Ammon's horn (tissue), 1 donor: ENCODE results near the gene PCDH12.
"Not testable (repeated sequence)": the region's sequence is repeated elsewhere in the genome, so short reads cannot be mapped to it uniquely, and the experiment has no call there.

Experiments used
- DNase-seq: peaks from one replicate; pipeline ENCODE4 v3.0.0-alpha.2; 2016; ENCODE audit warnings: low spot score

PCDH12 gene

DNA sequence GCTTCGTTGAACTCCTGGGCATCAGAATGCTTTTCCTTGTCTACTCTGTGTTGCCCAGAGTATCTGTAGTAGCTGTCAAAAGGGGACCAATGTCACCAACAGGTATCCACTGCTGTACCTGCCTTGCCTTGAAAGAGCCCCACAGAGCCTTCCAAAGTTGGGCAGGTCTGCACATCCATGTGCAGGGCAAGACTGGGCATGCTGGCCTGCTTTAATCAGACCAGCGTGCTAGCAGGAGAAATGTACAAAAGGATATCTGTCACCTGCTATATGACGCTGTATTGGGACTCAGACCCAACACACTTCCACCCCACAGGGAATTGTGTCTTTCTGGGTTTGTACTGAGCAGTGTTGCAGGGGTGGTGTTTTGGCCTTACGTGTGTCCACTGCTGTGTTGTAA, 22.5 kb downstream of the PCDH12 start:
- no peak for DNase-seq

DNA sequence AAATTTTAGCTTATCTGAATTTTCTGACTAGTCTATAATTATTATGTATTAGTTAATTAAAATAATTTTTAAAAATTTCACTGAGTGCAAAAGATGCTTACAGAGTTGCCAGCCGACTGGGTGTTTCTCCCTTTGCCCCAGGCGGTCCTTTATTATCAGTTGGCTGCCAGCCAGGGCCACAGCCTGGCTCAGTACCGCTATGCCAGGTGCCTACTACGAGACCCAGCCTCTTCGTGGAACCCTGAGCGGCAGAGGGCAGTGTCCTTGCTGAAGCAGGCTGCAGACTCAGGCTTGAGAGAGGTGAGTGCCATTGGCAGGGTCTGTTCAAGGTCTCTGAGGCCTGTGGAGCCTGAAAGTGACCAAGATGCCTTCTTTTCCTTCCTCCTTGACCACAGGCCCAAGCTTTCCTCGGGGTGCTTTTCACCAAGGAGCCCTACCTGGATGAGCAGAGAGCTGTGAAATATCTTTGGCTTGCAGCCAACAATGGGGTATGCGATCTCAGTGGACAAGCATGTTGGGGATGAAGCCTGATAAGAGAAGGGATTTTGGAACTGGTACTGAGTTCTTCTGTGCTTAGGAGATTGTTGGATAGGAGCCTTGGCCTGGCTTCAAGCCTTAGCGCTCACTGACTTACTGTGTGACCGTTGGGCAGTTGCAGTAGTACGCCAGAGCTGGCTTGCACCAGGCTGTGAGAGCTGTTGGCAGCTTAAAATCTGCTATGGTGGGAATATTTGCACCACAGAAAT, 23.7 kb downstream of the PCDH12 start:
- DNase-seq, result no peak

DNA sequence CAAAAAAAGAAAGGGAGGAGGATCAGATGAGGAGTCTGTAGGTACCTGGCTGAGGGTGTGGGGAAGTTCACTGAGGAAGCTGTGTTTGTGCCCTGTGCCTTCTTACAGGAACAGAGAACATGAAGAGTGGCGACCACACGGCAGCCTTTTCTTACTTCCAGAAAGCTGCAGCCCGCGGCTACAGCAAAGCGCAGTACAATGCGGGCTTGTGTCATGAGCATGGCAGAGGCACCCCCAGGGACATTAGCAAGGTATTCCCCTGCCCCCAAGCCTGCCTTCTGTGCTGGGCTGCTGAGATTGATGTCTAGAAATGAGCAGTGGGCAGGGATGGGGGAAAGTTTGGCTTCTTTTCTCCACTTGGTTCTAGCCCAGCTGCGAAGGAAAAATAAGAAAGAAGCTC, 24.9 kb downstream of the PCDH12 start:
- no peak for DNase-seq

DNA sequence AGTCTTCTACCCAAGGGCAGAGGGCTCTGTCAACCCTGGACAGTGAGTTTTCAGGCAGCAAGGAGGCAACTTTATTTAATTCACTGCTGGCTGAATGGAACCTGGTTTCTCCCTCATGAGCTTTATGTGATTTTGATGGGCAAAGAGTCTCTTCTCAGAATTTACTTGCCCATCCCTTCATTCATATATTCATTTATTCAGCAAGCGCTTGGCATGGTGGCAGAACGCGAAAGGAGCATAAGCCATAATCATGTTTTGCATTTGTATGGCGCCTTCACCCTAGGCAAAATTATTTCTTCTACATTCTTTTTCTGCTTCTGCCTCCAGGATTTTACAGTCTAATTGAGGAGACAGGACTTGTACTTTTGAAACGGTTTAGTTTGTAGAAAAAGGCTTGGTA, 26.3 kb downstream of the PCDH12 start:
- no peak for DNase-seq

DNA sequence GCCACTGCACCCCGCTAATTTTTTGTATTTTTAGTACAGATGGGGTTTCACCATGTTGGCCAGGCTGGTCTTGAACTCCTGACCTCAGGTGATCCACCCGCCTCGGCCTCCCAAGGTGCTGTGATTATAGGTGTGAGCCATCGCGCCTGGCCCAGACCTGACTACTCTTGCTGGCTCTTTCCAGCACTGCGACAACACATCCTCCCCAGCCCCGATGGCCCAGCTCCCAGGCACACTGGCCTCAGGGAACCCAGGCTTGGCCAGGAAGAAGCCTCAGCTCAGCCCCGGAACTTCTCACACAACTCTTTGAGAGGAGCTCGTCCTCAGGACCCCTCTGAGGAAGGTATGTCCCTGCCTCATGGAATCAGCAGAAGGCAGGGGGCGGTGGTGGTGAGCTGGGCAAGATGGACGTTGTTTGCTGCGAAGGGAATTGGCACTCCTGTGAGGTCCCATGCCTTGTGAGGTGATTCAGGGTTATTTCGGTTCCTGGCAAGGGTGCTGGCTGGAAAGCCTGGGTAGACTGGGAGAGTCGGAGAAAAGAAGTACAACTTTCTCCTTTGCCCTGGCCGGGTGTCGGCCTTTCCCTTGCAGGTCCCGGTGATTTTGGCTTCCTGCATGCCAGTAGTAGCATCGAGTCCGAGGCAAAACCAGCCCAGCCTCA, 28.5 kb downstream of the PCDH12 start:
- DNase-seq, result no peak

DNA sequence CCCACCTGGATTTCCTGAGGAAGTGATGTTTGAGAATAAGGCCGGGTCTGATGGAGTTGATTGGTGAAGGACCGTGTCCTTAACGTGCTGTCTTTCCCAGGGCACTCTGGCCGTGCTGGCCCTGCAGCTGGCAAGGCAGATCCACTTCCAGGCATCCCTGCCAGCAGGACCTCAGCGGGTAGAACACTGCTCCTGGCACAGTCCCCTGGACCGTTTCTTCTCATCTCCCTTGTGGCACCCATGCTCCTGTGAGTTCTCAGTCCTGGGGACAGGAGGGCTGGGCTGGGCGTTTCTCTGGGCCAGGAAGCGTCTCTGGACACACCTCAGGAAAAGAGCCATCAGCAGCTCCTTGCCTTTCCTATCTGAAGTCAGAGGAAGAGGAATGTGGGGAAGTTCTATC, 30.0 kb downstream of the PCDH12 start:
- no peak for DNase-seq

DNA sequence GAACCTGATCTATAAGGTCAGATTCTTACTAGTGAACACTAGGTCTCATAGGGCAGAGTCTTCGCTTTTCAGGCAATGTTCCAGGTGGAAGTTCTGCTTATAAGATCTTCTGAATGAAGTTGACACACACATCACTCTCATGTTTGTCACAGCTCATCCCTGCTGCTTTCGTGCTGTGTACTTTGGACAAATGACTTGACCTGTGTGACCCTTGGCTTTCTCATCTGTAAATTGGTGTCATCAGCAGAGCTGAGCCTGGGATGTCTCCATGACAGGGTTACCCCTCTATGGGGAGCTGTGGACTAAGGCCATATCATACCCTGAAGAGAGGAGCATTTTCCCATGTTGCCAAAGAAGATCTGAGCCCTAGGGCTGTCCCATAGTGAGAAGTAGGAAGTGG, 31.6 kb downstream of the PCDH12 start:
- no peak for DNase-seq

DNA sequence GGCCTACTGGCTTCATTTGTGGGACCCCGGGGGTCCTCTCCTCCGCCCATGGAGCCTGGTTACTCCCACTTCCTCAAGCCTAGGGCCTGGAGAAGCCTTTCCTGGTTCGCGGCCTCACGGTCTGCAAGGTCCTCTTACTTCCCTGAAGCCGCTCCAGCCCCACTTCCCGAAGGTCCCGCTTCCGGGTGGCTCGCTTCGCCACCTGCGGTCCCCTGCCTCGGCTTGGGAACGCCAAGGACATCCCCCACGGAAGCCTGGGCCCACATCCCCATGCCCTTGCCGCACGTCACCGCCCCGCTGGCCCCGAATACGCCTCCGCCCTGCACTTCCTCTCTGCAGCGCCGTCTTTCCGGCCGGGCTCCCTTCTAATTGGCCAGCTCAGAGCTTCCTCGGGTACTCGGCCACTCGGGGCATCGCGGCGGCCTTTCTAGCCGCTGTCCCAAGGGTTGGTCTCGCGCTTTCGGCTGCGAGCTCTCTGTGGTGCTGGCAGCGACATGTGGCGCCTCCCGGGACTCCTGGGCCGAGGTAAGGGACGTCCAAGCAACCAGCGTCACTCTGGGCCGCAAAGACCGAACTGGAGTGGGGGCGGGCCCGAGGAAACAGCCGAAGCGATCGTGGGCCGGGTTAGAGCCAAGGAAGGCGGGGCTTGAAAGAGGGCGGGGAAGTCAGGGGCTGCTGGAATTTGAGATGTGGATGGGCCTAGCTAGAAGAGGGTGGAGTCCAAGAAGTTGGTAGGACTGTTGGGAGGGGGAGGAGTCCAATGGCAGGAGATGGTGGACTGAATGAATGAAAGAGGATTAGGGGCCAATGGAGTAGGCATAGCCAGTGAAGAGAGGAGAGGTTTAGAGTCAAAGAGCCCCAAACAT, 34.3 kb downstream of the PCDH12 start, which contains the start of gene DELE1:
Gene DELE1, plus strand, starts transcription at position 424 of the 866 bp plus-strand sequence. Its CDS starts 71 bp downstream, at position 495.
- peak; percentile 95 for DNase-seq

DNA sequence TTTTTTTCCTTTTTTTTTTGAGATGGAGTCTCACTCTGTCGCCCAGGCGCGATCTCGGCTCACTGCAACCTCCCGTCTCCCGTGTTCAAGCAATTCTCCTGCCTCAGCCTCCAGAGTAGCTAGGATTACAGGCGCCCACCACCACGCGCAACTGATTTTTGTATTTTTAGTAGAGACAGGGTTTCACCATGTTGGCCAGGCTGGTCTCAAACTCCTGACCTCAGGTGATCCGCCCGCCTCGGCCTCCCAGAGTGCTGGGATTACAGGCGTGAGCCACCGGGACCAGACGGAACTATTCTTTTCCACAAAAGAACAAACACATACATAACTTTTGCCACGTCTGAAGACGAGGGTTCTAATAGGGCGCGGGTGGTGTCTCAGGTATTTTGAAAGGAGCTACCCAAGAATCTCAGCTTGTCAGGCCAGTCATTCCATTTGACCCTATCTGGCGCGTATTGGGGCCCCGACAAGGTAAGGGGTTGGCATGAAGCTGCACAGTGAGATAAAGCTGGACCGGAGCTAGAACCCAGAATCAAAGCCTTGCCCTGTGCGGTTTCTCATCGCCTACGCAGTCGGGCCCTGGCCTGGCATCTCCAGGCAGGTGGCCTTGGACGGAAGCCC, 35.1 kb downstream of the PCDH12 start:
- DNase-seq, result not testable (repeated sequence)

DNA sequence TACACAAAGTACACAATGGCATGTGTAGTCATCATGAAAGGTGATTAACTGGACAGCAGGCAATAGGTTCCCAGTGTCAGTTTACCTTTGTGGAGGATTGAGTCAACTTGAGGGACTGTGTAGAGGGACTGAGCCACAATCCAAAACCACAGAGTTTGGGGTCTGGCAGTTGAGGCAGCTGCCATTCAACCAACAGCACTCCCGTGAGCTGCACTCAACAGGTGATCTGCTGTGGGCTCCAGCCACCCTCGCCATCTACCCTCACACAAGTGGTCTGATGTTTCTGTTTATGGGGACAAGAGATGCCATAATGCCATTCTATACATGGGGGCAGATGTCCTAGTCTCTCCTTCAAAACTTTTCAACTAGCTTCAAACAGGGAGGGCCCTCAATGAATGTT, 37.2 kb downstream of the PCDH12 start:
- DNase-seq, result no peak

DNA sequence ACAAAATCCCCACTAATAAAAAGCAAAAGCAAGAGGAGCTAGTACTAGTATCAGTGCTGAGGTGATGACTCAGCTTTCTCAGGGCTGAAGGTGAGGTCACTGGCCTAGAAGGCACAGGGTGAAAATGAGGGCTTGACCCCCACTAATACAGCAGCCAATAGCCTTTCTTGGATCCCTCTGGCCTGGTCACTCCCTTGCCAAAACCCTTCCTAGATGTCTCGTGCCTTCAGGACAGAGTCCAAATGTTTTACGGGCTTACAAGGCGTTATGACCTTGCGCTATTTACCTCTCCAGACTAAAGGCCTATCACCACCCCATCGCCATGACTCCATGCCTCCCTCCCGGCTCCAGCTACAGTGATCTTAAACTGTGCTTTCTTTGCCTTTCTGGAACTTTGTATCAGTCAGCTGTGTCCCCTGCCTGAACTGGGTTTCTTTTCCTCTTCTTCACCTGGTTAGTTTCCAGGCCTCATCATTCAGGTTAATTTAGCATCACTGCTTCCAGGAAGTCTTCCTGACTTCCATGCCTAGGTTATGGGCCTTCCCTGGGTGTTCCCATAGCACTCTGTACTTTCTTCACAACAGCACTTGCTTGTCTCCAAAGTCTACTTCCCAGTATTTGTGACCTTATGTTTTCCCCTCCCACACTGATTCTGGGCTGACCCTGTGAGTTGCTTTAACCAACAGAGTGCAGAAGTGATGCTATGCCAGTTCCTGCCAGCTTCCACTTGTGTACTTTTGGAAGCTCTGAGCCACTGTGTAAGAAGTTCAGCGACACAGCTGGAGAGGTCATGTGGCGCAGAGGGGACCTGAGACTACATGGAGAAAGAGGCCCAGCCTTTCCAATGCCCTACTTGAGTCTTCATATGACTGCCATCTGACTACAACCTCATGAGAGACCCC, 38.5 kb downstream of the PCDH12 start:
- no peak for DNase-seq

DNA sequence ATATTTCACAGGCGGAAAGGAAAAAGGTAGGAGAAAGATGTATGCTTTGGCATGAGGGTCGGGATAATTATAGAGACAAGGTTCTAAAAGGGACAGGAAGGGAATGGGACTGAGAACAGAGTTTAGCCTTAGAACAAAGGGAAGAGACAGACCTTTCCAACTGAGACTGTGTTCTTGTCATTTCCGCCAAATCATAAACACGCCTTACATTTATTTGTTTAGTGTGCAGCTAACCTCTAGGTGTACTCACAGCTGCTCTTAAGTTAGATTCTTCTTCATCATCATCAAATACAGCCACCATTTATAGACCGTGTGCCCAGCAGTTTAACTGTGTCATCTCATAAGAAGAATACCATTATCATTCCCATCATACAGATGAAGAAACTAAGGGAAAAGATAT, 40.2 kb downstream of the PCDH12 start:
- no peak for DNase-seq

DNA sequence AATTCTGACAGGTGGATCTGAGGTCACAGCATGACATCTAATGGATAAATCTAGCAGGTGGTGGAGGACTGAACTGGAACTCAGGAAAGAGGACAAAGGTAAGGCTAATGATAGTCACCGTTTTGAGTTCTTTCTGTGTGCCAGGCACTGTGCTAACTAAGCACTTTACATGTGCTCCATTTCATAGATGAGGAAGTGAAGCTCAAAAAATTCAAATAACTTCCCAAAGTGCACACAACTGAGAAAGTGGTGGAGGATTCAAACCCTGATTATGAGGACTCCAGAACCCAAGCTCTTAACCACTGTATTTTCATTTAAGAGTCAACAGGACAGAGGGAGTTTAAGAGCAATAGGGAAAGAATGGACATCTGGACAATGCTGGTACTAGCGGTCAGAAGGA, 41.5 kb downstream of the PCDH12 start:
- DNase-seq, result no peak

DNA sequence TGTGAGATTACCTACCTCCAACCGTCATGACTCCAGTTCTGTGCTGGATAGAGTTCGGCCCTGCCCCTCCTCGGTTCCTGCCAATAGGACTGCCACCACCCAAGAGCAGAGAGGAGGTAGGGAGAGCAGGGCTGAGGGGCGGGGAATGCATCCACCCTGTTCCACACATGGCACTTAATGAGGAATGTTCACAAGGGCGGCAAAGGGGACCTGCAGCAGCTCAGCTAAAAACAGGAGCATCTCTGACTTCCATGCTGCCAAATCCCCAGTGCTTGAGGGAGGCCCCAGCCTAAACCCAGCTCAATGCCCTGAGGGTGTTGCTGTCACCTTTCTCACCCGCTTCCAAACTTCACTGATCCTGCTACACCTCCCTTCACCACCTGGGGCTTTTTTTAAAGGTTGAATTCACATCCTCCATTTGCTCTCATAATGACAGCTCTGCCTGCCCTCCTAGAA, 42.1 kb downstream of the PCDH12 start:
- no peak for DNase-seq

DNA sequence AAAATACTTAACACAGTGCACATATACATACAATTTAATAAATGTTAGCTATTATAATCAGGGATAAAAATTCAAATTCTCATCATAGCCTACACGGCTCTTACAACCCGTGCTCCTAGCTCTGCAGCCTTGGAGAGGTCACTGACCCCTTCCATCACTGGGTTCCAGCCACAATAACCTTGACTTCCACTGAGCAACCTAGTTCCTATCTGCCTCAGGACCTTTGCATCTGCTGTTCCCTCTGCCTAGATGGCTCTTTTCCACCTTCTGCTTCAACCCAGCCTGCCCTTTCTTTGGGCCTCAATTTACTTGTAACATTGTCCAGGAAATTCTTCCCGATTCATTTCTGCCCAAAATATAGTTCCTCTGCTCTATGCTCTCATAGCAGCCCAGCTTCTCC, 43.2 kb downstream of the PCDH12 start:
- no peak for DNase-seq

DNA sequence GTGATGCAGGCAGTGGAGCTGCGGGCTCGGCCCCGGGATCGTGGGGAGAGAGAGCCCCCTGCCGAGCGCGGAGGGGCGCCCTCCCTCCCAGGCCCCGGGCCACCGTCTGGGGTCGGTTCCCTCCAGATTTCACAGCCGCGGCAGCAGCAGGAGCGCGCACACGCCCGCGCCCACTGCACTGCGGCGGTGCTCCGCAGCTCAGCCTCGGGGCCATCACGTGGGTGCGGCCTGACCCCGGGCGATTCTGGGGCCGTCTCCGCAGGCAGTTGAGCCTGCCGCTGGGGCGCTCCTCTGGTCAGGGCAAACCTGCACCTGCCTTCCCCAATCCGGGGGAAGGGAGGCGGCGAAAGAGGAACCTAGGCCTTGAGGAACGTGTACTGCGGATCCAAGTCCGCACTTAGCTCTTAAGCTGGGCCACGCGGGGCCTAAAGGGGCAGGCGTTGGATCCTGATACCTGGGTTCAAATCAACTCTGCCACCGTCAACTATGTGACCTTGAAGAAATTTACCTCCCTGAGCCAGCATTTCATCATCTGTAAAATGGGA, 43.7 kb downstream of the PCDH12 start:
- DNase-seq, result peak; percentile 70

DNA sequence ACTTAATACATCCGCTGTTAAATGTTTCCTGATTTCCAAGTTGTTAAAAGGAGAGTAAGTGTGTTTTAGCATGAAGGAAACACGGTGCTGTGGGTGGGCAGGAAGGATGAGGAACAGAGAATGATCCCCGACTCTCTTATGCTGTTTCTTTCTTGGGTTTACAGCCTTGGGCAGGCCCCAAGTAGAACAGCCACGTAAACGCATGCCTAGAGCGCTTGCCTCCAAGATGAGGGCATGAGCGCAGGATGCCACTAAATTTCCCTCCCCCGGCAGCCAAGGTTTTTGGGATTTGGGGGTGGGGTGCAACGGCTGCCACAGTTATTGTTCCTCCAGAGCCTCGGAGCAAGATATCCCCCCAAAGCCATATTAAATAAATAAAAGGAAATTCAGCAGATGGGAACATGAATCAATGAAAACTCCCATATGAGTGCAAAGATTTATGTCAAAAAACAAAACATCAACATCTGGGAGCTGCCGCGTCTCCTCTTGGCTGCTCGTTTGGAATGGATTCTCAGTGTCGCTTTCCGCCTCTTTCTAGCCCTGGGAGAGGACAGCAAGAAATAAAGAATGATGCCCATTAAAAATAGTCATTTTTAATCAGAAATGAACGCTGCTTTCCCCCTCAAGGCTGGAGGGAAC, 44.3 kb downstream of the PCDH12 start:
- DNase-seq, result peak; percentile 45

DNA sequence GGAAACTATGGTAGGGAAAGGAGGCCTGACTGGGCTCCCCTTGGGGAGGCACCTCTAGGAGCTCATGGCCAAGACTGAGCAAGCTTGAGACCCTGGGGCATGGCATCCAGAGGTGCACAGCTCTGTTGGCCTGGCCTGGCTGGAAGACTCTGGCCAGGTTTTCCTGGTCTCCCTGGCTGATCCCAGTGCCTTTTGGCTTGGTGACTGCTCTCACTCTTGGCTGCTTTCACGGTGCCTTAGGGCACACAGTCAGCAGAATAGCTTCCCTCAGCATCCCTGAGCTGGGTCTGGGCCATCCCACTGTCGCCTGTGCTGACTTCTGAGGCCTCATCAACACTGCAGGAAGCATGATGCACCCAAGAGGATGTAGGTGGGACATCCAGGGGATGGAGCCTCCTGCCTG, 47.7 kb downstream of the PCDH12 start:
- no peak for DNase-seq

DNA sequence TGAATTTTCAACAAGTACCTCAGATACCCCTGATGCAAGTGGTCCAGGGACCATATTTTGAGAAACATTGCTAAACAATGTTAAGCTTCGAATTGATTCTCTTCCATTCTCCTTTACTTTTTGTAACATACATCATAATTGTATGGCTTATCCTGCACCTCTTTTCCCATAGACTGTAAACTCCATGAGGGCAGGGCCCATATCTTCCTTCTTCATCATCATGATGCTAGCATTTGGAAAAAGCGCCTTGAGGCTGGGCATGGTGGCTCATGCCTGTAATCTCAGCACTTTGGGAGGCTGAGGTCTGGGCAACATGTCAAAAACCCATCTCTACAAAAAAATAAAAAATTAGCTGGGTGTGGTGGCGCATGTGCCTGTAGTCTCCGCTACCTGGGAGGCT, 48.8 kb downstream of the PCDH12 start:
- no peak for DNase-seq

DNA sequence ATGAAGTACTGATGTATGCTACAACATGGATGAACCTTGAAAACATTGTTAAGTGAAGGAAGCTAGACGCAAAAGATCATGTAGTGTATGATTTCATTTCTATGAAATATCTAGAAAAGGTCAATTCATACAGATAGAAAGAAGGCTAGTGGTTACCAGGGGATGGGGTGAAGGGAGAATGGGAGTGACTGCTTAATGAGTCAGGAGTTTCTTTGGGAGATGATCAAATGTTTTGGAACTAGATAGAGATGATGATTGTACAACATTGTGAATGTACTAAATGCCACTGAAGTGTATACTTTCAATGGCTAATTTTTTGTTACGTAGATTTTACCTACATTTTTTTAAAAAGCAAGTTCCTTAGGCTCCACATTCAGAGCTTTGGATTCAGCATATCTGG, 49.2 kb downstream of the PCDH12 start:
- DNase-seq, result no peak
